Brain microvascular endothelial cell (primary cell): ENCODE data around the gene PLPPR1.
A peak's percentile ranks its signal among the peaks of the same experiment; 100 is the strongest.

Experiments
- DNase-seq: peaks from one replicate; pipeline ENCODE4 v3.0.0-alpha.2; 2020
- H3K27ac ChIP-seq: fragments of 250-450 bp; sonication (Bioruptor Pico); 2 replicates; pipeline ENCODE4 v1.5.1; 2020; ENCODE audit warnings: mild to moderate bottlenecking, moderate library complexity
- H3K27me3 ChIP-seq: fragments of 250-450 bp; sonication (Bioruptor Pico); replicated peaks from 2 replicates; pipeline ENCODE4 v1.5.1; 2020; ENCODE audit warnings: mild to moderate bottlenecking
- H3K36me3 ChIP-seq: fragments of 250-450 bp; sonication (Bioruptor Pico); replicated peaks from 2 replicates; pipeline ENCODE4 v1.5.1; 2020; ENCODE audit warnings: mild to moderate bottlenecking
- H3K4me3 ChIP-seq: 2 replicates; pipeline ENCODE4 v1.5.1; 2011; ENCODE audit warnings: low read depth, mild to moderate bottlenecking, control low read depth, low read length, moderate library complexity
- CTCF ChIP-seq: IDR thresholded peaks from 2 replicates; pipeline ENCODE4 v1.5.1; 2011; ENCODE audit warnings: low read depth, mild to moderate bottlenecking, moderate library complexity, low read length, control low read depth, inconsistent platforms; ENCODE audit errors: missing control alignments
- in situ Hi-C: cut with HindIII; loops from 2 replicates; pipeline ENCODE4 v1.10.0; 2017; ENCODE audit warnings: low sequenced_read_pairs, low pct_ligation_motif_present

Gene PLPPR1

GRCh38 chr9:101028346-101029314 lies at the start of gene PLPPR1:
TSS of gene PLPPR1 (plus strand) at chr9:101028727.
- no peaks in the 10 kb centered on the region for H3K36me3 ChIP-seq
- DNase-seq = peak; percentile 37
- H3K4me3 ChIP-seq = peak within 1 kb of the TSS; percentile 57
- no peak within 1 kb of the TSS for H3K27ac ChIP-seq
- no peak for TF ChIP-seq CTCF
- in situ Hi-C loops = no loop called here
- H3K27me3 ChIP-seq = peaks cover 23% of the 10 kb centered on the region

GRCh38 chr9:100989731-100990130 lies 38.8 kb upstream of the PLPPR1 start:
- TF ChIP-seq CTCF = no peak

GRCh38 chr9:100990605-100991381 lies 37.7 kb upstream of the PLPPR1 start:
- no peak overlapping the region for H3K27ac ChIP-seq
- no peaks in the 10 kb centered on the region for H3K27me3 ChIP-seq
- TF ChIP-seq CTCF = no peak
- DNase-seq = no peak
- H3K36me3 ChIP-seq = no peaks in the 10 kb centered on the region
- H3K4me3 ChIP-seq = no peak overlapping the region
- in situ Hi-C loops = no loop called here

More at GRCh38 chr9:100989731-100990130, 38.8 kb upstream of the PLPPR1 start:
- Histone ChIP-seq H3K27ac (no peak overlapping the region), H3K4me3 (no peak overlapping the region), H3K36me3 (no peaks in the 10 kb centered on the region), H3K27me3 (no peaks in the 10 kb centered on the region)
- in situ Hi-C loops = no loop called here
- no peak for DNase-seq

GRCh38 chr9:100992632-100993031 lies 35.9 kb upstream of the PLPPR1 start:
- Histone ChIP-seq H3K27ac (no peak overlapping the region), H3K36me3 (no peaks in the 10 kb centered on the region), H3K27me3 (no peaks in the 10 kb centered on the region), H3K4me3 (no peak overlapping the region)
- no peak for TF ChIP-seq CTCF
- in situ Hi-C loops = no loop called here
- DNase-seq = no peak

GRCh38 chr9:100999906-101000544 lies 28.5 kb upstream of the PLPPR1 start:
- DNase-seq = no peak
- Histone ChIP-seq H3K4me3 (no peak overlapping the region), H3K27ac (no peak overlapping the region), H3K36me3 (no peaks in the 10 kb centered on the region), H3K27me3 (no peaks in the 10 kb centered on the region)
- no peak for TF ChIP-seq CTCF
- in situ Hi-C loops = no loop called here
